ENCODE measurements around the gene SLX4.

Gene SLX4

GRCh38 chr16:3579776-3580175 is 31.6 kb downstream of the SLX4 start:
- Histone ChIP-seq H3K36me3 (ENCODE audit: control insufficient read depth, insufficient read depth, low read length) (peaks cover 24% of the 10 kb centered on the region), H3K27ac (ENCODE audit: low read depth, low read length, severe bottlenecking) (no peak overlapping the region), H3K4me3 (ENCODE audit: extremely low read depth, insufficient read depth, low read length, poor library complexity, severe bottlenecking) (no peak overlapping the region), H3K9me3 (ENCODE audit: control insufficient read depth, low read length) (no peaks in the 10 kb centered on the region), H3K4me1 (ENCODE audit: control insufficient read depth, insufficient read depth, low read length, poor library complexity, severe bottlenecking) (peaks cover 6% of the 10 kb centered on the region)
- 96 to 97% methylated on average over 7 of the region's 7 CpGs for WGBS, 2 experiments (ENCODE audit: insufficient coverage in 2 of 2)

GRCh38 chr16:3578610-3579551 is 32.5 kb downstream of the SLX4 start:
- Histone ChIP-seq H3K4me3 (ENCODE audit: extremely low read depth, insufficient read depth, low read length, poor library complexity, severe bottlenecking) (no peak overlapping the region), H3K4me1 (ENCODE audit: control insufficient read depth, insufficient read depth, low read length, poor library complexity, severe bottlenecking) (peaks cover 6% of the 10 kb centered on the region), H3K36me3 (ENCODE audit: control insufficient read depth, insufficient read depth, low read length) (peaks cover 18% of the 10 kb centered on the region), H3K9me3 (ENCODE audit: control insufficient read depth, low read length) (no peaks in the 10 kb centered on the region), H3K27ac (ENCODE audit: low read depth, low read length, severe bottlenecking) (peak overlapping the region; percentile 10)
- WGBS, 2 experiments (ENCODE audit: insufficient coverage in 2 of 2): 81 to 82% methylated on average over 10 to 17 of the region's 20 CpGs

GRCh38 chr16:3578121-3578520 is 33.3 kb downstream of the SLX4 start:
- Histone ChIP-seq H3K36me3 (ENCODE audit: control insufficient read depth, insufficient read depth, low read length) (peaks cover 18% of the 10 kb centered on the region), H3K4me1 (ENCODE audit: control insufficient read depth, insufficient read depth, low read length, poor library complexity, severe bottlenecking) (peaks cover 6% of the 10 kb centered on the region), H3K27ac (ENCODE audit: low read depth, low read length, severe bottlenecking) (no peak overlapping the region), H3K4me3 (ENCODE audit: extremely low read depth, insufficient read depth, low read length, poor library complexity, severe bottlenecking) (no peak overlapping the region), H3K9me3 (ENCODE audit: control insufficient read depth, low read length) (no peaks in the 10 kb centered on the region)
- 97 to 98% methylated on average over 8 of the region's 8 CpGs for WGBS, 2 experiments (ENCODE audit: insufficient coverage in 2 of 2)

GRCh38 chr16:3577302-3577752 is 34.1 kb downstream of the SLX4 start, which contains the start of gene NLRC3:
TSS of gene NLRC3 (minus strand) at chr16:3577403. CDS start at chr16:3565036, 12,367 bp downstream.
- Histone ChIP-seq H3K9me3 (ENCODE audit: control insufficient read depth, low read length) (no peaks in the 10 kb centered on the region), H3K36me3 (ENCODE audit: control insufficient read depth, insufficient read depth, low read length) (peaks cover 13% of the 10 kb centered on the region), H3K4me3 (ENCODE audit: extremely low read depth, insufficient read depth, low read length, poor library complexity, severe bottlenecking) (no peak within 1 kb of the TSS), H3K27ac (ENCODE audit: low read depth, low read length, severe bottlenecking) (no peak within 1 kb of the TSS), H3K4me1 (ENCODE audit: control insufficient read depth, insufficient read depth, low read length, poor library complexity, severe bottlenecking) (peaks cover 6% of the 10 kb centered on the region)
- WGBS, 2 experiments (ENCODE audit: insufficient coverage in 2 of 2): 85 to 87% methylated on average over 13 to 17 of the region's 18 CpGs

- Histone ChIP-seq H3K4me1 (ENCODE audit: control insufficient read depth, insufficient read depth, low read length, poor library complexity, severe bottlenecking) (peaks cover 6% of the 10 kb centered on the region), H3K36me3 (ENCODE audit: control insufficient read depth, insufficient read depth, low read length) (peaks cover 5% of the 10 kb centered on the region), H3K27ac (ENCODE audit: low read depth, low read length, severe bottlenecking) (no peak overlapping the region), H3K9me3 (ENCODE audit: control insufficient read depth, low read length) (no peaks in the 10 kb centered on the region), H3K4me3 (ENCODE audit: extremely low read depth, insufficient read depth, low read length, poor library complexity, severe bottlenecking) (no peak overlapping the region)
- WGBS, 2 experiments (ENCODE audit: insufficient coverage in 2 of 2): 96 to 100% methylated on average over 8 to 11 of the region's 11 CpGs
These were observed 35.2 kb downstream of the SLX4 start for GRCh38 chr16:3576211-3576610.

GRCh38 chr16:3575491-3575890 is 35.9 kb downstream of the SLX4 start:
- no peaks in the 10 kb centered on the region for H3K36me3 ChIP-seq (ENCODE audit: control insufficient read depth, insufficient read depth, low read length)
- no peak overlapping the region for H3K4me3 ChIP-seq (ENCODE audit: extremely low read depth, insufficient read depth, low read length, poor library complexity, severe bottlenecking)
- H3K9me3 ChIP-seq (ENCODE audit: control insufficient read depth, low read length): peaks cover 5% of the 10 kb centered on the region
- WGBS, 2 experiments (ENCODE audit: insufficient coverage in 2 of 2): 88 to 89% methylated on average over 13 of the region's 13 CpGs
- no peak overlapping the region for H3K27ac ChIP-seq (ENCODE audit: low read depth, low read length, severe bottlenecking)
- peaks cover 6% of the 10 kb centered on the region for H3K4me1 ChIP-seq (ENCODE audit: control insufficient read depth, insufficient read depth, low read length, poor library complexity, severe bottlenecking)

GRCh38 chr16:3574195-3574594 is 37.2 kb downstream of the SLX4 start:
- WGBS, 2 experiments (ENCODE audit: insufficient coverage in 2 of 2): 94 to 96% methylated on average over 13 to 14 of the region's 14 CpGs
- Histone ChIP-seq H3K4me1 (ENCODE audit: control insufficient read depth, insufficient read depth, low read length, poor library complexity, severe bottlenecking) (peaks cover under 1% of the 10 kb centered on the region), H3K9me3 (ENCODE audit: control insufficient read depth, low read length) (peaks cover 10% of the 10 kb centered on the region), H3K36me3 (ENCODE audit: control insufficient read depth, insufficient read depth, low read length) (no peaks in the 10 kb centered on the region), H3K27ac (ENCODE audit: low read depth, low read length, severe bottlenecking) (no peak overlapping the region), H3K4me3 (ENCODE audit: extremely low read depth, insufficient read depth, low read length, poor library complexity, severe bottlenecking) (no peak overlapping the region)

- Histone ChIP-seq H3K4me3 (ENCODE audit: extremely low read depth, insufficient read depth, low read length, poor library complexity, severe bottlenecking) (no peak overlapping the region), H3K9me3 (ENCODE audit: control insufficient read depth, low read length) (peaks cover 10% of the 10 kb centered on the region), H3K4me1 (ENCODE audit: control insufficient read depth, insufficient read depth, low read length, poor library complexity, severe bottlenecking) (no peaks in the 10 kb centered on the region), H3K36me3 (ENCODE audit: control insufficient read depth, insufficient read depth, low read length) (no peaks in the 10 kb centered on the region), H3K27ac (ENCODE audit: low read depth, low read length, severe bottlenecking) (no peak overlapping the region)
- 91 to 95% methylated on average over 6 to 8 of the region's 9 CpGs for WGBS, 2 experiments (ENCODE audit: insufficient coverage in 2 of 2)
These were observed 38.1 kb downstream of the SLX4 start for GRCh38 chr16:3573146-3573815.

- Histone ChIP-seq H3K36me3 (ENCODE audit: control insufficient read depth, insufficient read depth, low read length) (no peaks in the 10 kb centered on the region), H3K4me1 (ENCODE audit: control insufficient read depth, insufficient read depth, low read length, poor library complexity, severe bottlenecking) (no peaks in the 10 kb centered on the region), H3K9me3 (ENCODE audit: control insufficient read depth, low read length) (peaks cover 10% of the 10 kb centered on the region), H3K27ac (ENCODE audit: low read depth, low read length, severe bottlenecking) (no peak overlapping the region), H3K4me3 (ENCODE audit: extremely low read depth, insufficient read depth, low read length, poor library complexity, severe bottlenecking) (no peak overlapping the region)
- WGBS, 2 experiments (ENCODE audit: insufficient coverage in 2 of 2): 49 to 73% methylated on average over 4 of the region's 4 CpGs
These were observed 40.9 kb downstream of the SLX4 start for GRCh38 chr16:3570420-3571062.

GRCh38 chr16:3569851-3570250 is 41.6 kb downstream of the SLX4 start:
- WGBS, 2 experiments (ENCODE audit: insufficient coverage in 2 of 2): 100% methylated on average over 1 of the region's 2 CpGs; no CpG with 5 or more reads in 1 of the 2 experiments

More at GRCh38 chr16:3569851-3570250, 41.6 kb downstream of the SLX4 start:
- Histone ChIP-seq H3K9me3 (ENCODE audit: control insufficient read depth, low read length) (peaks cover 10% of the 10 kb centered on the region), H3K4me1 (ENCODE audit: control insufficient read depth, insufficient read depth, low read length, poor library complexity, severe bottlenecking) (no peaks in the 10 kb centered on the region), H3K27ac (ENCODE audit: low read depth, low read length, severe bottlenecking) (no peak overlapping the region), H3K36me3 (ENCODE audit: control insufficient read depth, insufficient read depth, low read length) (no peaks in the 10 kb centered on the region), H3K4me3 (ENCODE audit: extremely low read depth, insufficient read depth, low read length, poor library complexity, severe bottlenecking) (no peak overlapping the region)
